Measurements from ENCODE around the gene RREB1.
"Not testable (repeated sequence)": the region's sequence is repeated elsewhere in the genome, so short reads cannot be mapped to it uniquely, and the experiment has no call there.

The RREB1 gene

DNA sequence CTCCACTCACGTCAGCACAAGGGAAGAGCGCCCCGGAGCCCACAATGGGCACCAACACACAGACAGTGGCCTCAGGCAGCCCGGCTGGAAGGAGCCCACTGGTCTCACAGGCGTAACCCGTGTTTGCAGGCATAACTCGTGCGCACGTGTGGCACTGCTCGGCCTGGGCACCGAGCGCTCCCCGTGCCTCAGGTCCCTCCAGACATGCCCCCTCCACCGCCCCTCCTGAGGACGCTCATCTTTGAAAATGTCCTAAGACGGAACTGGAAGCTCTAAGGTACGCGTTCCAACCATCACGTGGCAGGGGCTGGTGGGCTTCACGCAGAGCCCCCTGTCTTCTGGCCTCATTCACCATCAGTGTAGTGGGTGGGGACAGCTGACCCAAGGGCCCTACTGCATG, 160.6 kb downstream of the RREB1 start:
- DNase-seq = no peak

DNA sequence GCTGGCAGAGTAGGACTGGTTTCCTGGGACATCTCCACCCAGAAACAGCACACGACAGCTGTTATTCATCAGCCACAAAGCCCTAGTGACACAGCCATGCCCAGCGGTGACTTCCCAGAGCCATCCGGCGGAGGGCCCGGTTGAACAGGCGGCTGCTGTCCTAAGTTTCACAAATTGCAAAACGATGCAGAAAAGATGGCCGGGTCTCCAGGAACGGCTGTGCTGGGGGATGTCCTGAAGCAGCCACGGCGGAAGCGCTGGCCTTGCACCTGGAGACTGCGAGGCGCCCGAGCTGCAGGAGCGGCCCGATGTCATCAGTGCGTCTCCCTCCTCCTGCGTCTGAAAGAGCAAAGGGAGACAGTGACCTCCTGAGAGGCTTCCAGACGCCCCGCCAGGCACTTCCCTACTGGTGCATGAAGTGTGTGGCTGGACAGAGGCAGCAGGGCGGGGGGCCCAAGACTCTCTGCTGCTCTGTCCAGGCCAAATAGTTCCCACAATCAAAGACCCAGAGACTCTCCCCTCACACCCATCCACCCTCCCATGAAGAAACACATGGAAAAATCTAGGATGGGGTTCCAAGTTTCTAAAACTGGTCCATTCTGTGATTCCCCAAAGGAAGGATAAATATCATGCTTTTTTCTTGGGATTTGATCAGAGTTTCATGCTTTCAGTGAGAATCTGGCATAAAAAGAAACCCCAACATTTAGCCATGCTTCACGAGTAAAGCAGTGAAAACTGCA, 161.2 kb downstream of the RREB1 start:
- no peak for DNase-seq

DNA sequence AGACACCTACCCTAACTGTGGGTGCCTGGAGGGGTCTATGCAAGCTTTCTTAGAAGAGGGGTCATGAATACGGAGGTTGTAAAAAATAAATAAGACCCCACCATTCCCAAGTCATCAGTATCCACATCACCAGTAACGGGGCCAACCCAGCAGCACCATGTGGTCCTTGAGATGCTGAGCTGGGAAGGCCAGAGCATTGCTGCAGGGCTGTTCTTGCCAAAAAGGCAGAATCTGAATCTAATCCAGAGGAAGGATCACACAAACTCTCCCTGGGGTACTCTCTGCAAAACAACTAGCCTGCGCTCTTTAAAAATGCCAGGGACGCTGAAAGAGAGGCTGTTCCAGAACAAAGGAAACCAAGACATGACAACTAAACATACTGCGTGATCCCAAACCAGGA, 162.1 kb downstream of the RREB1 start:
- DNase-seq = no peak

DNA sequence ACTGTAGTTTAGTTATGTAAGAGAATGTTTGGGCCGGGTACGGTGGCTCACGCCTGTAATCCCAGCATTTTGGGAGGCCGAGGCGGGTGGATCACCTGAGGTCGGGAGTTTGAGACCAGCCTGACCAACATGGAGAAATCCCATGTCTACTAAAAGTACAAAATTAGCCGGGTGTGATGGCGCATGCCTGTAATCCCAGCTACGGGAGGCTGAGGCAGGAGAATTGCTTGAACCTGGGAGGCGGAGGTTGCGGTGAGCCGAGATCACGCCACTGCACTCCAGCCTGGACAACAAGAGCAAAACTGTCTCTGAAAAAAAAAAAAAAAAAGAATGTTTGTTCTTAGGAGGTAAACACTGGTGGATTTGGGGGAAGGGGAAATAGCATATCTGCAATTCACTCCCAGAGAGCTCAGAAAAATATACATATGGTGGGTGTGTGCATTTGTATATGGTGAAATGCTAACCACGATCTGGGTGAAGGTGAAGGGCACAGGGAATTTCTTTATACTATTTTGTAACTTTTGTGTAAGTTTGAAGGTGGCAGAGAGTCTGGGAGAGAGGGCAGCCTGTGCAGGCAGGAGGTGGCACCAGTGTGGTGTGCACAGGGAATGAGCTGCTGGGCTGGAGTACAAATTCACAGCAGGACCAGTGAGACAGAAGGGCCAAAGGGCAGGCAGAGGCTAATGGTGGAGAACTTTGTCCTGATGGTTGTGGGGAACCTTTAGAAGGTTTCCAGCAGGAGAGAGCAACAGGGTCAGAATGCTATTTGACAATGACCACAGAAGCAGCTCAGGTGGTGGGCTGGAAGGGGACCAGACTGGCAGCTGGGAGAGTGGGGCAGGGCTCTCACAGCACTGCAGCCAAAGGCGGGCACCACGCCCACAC, 162.8 kb downstream of the RREB1 start:
- DNase-seq = no peak

DNA sequence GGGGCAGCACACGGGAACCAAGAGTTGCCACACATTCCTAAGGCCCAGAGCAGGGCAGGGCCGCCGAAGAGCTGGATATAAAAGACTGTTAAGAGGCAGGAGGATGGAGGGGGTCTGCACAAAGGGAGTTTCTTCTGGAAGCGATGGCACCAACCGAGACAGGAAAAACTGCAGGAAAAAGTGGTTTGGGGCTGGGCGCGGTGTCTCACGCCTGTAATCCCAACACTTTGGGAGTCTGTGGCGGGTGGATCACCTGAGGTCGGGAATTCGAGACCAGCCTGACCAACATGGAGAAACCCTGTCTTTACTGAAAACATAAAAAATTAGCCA, 163.4 kb downstream of the RREB1 start:
- no peak for DNase-seq

DNA sequence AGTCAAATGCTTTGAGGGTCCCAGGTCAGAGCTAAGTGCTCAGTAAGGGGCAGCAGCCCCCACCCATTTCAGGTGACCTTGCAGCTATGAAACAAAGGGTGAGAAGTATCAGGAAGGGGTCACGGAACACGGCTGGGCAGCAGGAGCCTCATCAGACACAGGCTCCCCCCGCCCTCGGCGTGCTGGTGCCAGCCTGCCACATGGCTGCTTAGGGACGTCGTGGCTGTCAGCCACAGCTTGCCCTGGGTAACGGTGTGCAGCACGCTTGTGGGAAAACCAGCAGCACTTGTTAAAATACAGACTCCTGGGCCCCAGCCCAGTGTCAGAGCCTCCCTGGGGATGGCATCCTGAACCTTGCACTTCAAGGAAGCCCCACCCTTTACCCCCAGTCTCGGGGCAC, 165.9 kb downstream of the RREB1 start:
- DNase-seq = no peak

DNA sequence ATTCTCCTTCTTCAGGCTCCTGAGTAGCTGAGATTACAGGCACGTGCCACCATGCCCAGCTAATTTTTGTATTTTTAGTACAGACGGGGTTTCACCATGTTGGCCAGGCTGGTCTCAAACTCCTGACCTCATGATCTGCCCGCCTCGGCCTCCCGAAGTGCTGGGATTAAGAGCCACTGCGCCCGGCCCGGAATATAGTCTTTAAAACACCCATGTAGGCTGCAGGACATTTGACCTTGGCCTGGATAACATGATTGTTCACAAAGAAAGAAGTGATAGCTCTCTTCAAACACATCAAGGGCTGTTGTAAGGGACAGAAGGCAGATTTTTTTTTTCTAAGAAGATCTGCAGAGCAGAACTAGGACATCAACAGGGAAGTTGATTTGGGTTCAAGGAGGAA, 166.8 kb downstream of the RREB1 start:
- not testable (repeated sequence) for DNase-seq

DNA sequence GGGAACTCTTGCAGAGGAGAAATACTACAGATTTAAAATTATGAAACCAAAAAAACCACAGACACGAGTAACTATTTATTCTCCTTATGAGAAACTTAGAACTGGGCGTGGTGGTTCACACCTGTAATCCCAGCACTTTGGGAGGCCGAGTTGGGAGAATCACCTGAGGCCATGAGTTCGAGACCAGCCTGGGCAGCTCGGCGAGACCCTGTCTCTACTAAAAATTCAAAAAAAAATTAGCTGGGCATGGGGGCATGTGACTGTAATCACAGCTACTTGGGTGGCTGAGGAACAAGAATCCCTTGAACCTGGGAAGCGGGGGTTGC, 168.4 kb downstream of the RREB1 start:
- DNase-seq = no peak

DNA sequence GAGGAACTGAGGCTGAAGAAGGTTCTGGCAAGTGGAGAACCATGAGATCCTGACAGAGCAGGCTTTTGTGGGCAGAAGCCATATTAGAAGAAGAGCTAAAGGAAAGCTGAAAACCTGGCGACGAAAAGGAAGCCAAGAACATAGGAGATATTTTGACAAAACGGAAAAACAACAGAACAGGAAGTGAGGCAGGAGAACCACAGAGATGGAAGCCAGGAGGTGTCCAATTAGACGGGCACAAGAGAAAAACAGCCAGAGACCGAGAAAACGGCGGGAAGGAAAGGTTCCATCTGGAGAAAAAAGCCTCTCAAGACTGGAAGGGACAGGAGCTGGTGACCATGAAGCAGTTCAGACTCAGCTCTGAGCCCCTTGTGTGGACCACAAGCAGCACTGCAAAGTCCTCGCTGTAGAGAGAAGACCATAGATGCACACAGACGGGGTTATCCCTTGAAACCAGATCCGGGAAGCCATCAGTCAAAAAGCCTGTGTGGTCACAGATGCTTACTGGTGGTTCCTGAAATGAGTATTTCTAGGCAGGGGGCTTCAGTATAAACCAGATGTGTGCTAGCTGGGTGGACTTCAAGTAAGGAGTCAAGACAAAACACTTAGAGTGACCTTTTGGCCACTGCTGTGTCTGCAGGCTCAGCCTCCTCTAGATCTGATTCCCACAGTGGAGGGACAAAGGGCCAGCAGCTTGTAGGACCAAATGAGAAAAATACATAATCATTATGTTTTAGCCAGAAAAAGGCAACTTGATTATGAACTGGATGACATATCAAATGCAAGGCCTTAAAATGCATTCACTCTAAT, 174.5 kb downstream of the RREB1 start:
- DNase-seq = no peak

DNA sequence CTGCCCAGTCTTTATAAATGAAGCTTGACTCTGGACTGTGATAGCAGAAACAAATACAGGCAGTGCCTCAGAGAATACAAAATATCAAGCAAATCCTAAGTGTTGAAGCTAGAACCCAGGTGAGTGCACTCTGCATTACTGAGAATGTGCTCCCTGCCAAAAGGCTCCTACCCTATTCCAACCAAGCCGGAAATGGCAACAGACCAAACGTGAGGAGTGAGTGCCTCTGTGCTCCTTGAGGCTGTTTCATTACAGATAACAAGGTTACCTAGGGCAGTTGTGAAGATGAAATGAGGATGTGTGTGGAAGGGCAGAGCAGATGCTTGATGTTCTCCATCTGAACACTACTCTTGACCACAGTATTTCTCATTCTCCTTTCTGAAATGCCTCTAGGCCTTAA, 175.9 kb downstream of the RREB1 start:
- DNase-seq = no peak

DNA sequence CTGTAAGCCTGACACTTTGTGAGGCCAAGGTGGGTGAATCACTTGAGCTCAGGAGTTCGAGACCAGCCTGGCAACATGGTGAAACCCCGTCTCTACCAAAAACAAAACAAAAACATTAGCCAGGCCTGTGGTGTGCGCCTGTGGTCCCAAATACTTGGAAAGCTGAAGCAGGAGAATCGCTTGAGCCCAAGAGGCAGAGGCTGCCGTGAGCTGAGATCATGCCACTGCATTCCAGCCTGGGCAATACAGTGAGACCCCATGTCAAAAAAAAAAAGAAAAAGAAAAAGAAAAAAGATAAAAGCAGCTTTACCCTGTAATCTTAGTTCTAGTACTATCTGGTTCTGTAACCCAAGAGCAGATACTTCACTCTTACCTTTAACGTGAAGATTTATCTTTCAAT, 177.7 kb downstream of the RREB1 start:
- DNase-seq = no peak

DNA sequence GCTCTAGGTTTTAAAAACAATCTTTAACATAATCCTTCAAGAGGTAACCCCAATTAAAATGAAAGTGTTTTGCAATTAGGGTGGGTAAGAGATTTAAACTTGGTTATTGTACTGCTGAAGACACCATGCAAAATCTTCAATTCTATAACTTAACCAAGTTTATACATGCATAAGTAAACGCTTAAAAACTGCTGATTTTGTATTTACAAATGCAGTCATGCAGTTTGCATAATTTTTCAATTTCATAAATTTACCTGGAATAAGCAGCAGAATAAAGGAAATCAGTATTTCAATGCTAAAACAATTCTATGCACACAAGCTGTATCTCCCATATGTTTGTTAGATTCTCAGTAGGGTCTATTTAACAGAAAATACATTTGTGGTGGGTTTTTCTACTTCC, 182.3 kb downstream of the RREB1 start:
- no peak for DNase-seq

DNA sequence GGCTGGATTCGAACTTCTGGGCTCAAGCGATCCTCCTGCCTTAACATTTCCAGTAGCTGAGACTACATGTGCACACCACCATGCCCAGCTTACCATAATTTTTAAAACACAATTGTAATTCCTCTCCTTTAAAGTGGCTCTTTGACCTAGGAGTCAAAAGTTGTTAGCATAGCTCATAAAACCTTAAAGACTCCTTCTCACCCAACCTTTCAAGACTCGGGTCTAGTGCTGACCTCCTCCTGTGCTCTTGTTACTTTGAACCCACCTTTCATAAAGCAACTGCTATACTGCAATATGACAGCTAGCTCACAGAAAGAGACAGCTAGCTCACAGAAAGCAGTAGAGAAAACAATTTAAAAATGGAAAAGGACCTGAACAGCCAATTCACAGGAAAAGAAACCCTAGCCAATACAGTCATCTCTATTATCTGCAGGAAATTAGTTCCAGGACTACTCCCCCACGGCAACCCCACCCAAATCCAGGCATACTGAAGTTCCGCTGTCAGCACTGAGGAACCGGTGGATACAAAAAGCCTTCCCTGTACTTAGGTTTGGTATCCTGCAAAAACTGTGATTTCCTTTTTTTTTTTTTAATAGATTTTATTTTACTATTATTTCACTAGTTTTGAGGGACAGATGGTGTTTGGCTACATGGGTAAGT, 185.0 kb downstream of the RREB1 start:
- DNase-seq = no peak

DNA sequence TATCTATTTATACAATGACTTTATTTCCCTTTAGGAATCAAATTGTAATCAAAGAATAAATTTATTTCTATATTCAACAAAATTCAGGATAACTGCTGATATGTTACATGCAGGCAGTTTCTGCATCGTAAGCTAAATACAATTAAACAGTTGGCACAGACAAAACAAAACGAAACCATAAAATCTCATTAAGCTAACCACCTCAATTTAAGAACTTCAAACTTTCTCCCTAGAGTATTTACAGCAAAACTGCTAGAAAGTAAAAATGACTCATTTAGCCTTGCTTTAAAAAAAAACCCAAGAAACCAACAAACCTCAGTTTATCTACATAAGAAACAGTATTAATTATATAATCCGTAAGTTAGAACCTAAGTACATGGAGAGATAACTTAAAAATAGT, 188.2 kb downstream of the RREB1 start:
- DNase-seq = no peak

DNA sequence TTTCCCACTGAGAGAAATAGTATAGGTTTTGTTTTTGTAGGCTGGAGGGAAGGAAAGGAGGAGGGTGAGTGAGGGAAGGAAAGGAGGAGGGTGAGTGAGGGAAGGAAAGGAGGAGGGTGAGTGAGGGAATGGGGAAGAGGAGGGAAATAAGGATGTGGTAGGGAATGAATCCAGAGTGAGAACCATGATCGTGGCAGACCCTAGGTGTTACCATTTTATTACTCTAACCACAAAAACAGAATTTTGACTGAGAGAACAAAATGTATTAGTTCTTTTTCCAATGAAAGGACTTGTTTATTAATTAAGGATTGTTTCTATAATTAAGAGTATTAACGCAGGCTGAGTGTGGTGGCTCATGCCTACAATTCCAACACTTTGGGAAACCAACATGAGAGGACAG, 188.8 kb downstream of the RREB1 start:
- DNase-seq = no peak

DNA sequence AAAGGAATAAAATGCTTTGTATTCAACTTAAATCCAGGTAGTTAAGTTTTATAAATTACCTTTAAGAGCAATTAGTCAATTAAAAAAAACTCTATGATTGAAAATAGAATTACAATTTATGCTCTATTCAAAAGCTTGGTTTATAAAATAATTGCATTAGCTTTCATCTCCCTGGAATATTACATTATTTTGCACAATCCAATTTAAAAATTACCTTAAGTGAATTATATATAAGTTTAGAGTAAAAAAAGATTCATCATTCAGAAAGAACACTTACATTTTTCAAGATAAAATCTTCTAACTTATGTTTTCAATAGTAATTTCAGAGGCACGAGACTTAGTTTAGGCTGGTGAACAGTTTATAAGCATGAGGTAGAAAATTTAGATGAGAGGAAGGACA, 190.4 kb downstream of the RREB1 start:
- no peak for DNase-seq

DNA sequence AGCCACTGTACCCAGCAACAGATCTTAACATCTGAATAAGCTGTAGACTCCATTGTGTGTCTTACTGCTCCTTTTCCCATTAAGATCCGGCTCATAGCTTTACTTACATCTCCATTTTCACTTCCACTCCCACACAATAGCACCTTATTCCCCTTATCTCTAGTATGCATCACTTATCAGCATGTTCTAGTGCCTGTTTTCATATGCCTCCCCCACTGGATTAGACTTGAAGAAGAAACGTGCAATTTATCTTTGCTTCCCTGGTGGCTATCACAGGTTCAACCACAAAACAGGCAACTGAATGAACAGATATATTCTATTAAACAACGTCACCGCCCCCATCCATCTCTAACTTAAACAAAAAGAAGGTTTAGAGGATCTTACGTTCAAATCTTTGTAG, 193.2 kb downstream of the RREB1 start:
- no peak for DNase-seq
